Measurements from ENCODE around the gene SNED1.

SNED1 gene

DNA sequence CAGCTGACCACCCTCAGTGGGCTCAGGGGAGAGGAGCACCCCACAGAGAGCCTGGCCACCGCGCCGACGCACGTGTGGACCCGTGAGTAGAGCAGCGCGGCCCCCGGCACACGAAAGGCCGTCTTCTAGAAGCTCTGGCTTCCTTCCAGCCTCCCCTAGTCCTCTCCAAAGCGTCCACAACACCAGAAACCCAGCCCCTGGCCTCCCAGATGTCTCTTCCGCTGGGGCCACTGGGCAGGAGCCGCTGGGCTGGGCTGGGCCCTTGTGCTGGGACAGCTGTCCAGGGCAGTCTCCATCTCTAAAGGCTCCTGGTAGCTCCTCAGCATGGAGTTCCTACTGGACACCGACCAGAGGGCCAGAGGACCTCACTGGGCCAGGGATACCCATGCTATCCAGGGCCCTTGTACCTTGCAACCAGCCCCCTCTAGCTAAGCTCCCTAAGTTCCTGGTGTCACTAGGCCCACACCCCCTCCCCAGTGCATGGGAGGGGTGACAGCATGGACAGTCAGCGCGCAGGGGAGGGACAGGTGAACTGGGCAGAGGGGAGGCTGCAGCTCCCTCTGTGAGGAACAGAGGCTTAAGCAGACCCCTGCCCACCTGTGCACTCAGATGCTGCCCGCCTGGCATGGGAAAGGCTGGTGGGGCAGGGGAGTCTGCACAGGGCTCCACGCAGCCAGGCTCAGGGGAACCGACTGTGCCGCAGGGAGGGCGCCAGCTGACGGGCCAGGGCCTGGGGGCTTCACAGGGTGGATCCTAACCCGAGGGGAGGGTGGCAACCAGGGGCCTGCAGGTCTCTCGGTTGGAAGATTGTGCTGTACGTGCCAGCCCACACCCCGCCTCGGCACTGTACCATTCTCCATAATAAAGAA is 70.8 kb downstream of the SNED1 start:
- no peak for DNase-seq

DNA sequence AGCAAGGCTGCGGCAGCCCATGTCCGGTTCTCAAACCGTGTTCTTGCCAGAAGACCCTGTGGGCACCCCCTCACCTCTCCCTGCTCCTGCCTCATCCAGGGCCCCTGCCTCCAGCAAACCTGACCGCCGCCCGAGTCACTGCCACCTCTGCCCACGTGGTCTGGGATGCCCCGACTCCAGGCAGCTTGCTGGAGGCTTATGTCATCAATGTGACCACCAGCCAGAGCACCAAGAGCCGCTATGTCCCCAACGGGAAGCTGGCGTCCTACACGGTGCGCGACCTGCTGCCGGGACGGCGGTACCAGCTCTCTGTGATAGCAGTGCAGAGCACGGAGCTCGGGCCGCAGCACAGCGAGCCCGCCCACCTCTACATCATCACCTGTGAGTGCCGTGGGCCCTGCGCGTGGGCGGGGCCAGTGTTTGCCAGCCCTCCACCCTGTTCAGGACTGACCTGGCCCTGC is 71.4 kb downstream of the SNED1 start:
- DNase-seq = no peak

- no peak for DNase-seq
Measured at GRCh38 chr2:241070361-241070760, 71.9 kb downstream of the SNED1 start.

DNA sequence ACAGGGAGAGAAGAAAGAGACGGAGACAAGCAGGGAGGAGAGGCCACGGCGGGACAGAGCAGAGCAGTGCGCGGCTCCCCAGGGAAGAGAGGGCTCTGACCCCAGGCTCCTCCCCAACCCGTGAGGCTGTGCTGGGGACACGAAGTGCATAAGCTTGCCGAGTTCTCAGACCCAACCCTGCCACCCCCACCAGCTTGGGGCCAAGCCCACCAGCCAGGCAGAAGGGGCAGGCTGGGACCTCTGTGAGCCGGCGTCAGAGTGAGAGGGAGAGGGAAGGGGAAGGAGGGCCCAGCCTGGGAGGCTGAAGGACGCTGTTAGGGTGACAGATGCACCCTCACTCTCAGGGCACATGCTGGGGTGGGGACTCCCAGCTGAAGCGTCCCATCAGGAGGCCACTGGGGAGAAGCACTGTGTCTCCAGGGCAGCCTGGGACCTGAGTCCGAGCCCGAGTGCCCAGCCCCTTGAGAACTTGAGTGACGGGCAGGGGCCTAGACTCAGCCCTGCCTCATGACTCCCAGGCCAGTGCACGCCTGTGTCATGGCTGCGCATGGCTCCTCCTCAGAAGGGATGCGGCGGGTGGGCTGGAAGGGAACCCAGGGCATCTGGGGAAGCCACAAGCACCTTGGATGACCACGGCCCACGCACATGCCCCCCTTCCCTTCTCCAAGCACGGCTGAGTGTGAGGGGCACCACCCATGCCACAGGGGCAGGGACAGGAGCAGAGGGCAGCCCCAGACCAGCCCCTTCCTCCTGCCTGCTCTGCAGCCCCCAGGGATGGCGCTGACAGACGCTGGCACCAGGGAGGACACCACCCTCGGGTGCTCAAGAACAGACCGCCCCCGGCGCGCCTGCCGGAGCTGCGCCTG is 72.6 kb downstream of the SNED1 start:
- no peak for DNase-seq

DNA sequence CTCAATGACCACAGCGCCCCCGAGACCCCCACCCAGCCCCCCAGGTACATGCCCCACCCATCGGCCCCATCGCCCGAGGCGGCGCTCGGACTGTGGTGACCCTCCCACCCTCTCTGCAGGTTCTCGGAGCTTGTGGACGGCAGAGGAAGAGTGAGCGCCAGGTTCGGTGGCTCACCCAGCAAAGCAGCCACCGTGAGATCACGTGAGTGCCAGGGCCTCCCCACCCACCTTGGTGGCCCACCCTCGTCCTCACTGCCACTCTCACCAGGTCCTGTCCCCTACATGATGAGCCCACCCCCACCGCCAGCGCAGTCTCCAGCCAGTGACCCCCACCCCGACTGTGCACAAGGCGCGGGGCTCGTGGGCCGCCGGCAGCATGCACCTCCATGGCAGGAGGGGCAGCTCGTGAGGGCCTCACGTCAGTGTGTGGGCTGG is 73.3 kb downstream of the SNED1 start:
- no peak for DNase-seq

DNA sequence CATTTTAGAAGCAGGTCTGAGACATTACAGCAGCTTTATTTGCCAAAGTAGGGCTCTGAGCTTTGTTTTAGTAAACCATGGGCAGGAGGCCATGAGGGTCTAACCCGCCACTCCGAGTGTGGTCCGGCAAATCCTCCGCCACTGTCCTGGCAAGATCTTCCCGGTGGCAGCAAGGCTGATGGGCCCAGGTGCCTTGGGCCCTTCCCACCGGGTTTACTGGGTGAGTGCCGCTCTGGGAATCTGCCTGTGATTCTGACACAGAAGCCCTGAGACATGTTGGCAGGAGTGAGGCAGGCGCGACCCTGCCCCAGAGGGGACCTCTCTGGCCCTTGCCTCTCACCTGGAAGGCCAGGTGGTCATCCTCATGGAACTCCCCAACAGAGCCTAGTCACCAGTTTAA is 73.7 kb downstream of the SNED1 start:
- no peak for DNase-seq

DNA sequence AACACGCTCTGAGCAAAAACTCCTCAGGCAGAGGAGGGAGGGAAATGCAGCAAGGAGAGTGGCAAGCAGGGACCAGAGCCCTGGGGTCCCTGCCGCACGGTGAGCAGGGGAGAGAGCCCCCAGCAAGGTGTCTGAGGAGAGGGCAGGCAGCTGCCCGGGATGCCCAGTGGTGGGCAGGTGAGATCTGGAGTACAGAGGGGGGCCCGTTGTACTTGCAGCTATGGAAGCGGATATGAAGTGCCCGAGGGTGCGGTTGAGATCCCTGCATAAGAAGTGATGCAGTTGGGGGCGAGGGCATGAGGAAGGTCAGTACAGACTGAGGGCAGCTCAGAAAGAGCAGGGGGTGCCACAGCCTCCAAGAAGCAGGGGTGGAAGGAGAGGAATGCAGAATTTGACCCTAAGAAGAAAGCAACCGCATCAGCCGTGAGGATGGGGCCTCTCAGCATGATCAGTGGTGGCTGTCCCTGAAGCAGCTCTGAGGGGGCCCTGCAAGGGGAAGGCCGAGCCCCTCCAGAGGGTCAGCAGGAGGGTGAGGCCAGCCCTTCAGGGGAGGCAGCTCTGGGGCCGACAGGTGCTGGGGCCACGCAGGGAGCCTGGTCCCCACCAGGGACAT is 74.2 kb downstream of the SNED1 start:
- DNase-seq = no peak

DNA sequence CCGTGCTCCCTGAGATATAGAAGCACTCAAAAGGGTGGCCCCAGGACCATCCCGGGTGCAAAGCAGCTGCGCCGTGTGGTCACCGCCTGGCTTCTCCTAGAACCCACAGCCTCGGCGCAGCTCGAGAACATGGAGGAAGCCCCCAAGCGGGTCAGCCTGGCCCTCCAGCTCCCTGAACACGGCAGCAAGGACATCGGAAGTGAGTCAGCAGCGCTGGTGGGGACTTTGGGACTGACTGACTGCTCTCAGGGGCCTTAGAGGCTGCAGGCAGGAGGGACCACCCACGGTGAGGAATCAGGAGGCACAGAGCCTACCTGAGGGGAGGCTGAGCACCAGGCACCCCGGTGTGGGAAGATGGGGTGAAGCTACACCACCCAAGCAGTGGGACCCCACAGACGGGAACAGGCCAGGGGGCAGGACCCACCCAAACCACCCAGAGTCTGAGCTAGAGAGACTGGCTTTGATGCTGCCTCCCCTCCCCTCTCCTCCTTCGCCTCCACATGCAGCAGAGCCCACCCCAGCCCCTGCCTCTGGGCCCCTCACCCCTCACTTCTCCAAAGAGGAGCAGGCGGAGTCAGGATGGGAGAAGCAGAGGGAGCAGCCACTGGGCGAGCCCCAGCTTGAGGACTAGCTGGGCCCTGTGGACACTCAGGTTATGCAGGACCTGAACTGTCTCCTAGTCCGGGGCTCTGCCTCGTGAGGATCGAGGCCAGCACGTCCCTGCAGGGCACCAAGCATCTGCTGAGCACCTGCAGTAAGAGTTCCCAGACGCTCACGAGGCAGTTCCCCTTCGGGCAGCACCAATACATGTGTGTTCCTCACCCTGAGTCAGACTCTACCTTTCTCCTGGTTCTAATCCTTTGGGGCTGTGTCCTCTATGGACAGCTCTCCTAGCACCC is 75.0 kb downstream of the SNED1 start:
- no peak for DNase-seq

GRCh38 chr2:241074065-241074818 is 75.8 kb downstream of the SNED1 start:
- DNase-seq = no peak

DNA sequence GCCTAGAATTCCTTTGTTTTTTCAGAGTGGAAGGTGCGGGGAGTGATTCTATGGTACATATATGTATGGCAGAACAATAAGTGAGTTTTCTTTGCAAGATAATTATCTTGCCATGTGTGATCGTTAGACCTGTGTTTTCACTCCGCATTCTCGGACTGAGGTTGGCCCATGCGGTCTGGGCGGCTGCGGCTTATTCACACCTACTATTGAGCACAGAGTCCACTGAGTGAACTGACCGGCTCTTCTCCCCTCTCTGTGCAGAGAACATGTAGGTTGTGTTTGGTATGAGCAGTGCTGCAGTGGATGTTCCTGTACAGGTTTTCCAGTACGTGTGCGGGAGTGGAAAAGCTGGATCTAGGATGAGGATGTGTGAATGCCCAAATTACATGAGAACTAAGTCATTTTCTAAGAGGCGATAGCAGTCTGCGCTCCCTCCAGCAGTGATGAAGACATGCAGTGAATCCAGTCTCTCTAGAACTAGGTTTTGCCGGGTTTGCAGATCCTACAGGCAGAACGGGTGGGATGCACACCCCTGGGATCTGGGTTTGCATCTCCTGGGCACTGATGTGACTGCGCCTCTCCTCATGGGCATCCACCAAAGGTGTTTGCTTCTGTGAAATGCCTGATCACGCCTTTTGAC is 76.6 kb downstream of the SNED1 start:
- DNase-seq = no peak

DNA sequence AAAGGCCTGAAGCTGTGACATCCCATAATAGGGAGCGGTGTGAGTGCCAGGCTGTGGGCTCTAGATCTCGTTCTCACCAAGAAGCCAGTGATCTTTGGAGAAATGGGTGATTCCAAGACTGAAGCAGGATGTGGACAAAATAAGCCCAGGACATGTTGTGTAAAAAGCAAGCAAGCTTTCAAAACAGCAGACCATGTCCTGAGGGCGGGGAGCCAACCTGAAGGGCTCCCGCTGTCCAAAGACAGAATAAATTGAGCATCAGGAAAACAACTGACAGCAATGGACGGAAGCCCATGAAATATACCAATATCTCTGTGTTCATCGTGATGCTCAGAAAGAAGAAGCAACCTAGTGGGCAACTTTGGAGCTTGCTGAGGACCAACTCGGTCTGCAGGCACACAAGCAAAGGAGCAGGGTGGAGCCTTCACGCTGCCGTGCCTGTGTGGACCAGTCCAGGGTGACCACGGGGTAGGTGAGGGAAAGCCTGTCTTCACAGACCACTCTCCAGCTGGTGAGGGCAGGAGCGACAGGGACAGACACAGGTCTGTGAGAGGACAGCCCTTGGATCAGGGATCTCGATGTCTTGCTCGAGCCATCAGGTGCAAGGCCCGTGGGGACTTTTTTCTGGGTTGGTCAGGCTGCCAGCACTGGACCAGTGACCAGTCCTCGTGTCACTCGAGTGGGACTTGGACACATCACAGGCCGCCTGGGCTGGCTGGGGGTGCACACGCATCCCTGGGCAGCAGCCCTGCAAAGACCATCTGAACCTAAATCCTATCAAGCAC is 82.2 kb downstream of the SNED1 start:
- DNase-seq = no peak

DNA sequence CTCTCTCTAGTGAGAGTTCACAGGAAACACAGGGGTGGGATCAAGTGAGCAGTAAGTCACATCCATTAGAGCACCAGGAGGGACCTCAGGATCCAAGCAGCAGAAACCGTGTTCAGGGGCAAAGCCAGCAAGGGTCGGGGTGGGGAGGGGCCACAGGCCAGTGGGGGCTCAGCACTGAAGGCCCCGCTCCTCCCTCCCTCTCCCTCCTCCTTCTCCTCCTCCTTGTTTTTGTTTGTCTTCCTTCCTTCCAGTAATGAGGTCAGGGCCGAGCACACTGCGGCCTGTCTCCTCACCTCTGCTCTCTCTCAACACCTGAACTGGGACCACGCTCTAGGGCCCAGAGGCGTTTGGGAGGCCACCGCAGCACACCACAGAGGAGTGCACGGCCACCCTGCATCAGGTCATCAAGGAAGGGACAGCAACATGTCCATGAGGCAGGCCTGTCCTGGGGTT is 82.8 kb downstream of the SNED1 start:
- DNase-seq = no peak

GRCh38 chr2:241081643-241082340 is 83.4 kb downstream of the SNED1 start:
- no peak for DNase-seq

DNA sequence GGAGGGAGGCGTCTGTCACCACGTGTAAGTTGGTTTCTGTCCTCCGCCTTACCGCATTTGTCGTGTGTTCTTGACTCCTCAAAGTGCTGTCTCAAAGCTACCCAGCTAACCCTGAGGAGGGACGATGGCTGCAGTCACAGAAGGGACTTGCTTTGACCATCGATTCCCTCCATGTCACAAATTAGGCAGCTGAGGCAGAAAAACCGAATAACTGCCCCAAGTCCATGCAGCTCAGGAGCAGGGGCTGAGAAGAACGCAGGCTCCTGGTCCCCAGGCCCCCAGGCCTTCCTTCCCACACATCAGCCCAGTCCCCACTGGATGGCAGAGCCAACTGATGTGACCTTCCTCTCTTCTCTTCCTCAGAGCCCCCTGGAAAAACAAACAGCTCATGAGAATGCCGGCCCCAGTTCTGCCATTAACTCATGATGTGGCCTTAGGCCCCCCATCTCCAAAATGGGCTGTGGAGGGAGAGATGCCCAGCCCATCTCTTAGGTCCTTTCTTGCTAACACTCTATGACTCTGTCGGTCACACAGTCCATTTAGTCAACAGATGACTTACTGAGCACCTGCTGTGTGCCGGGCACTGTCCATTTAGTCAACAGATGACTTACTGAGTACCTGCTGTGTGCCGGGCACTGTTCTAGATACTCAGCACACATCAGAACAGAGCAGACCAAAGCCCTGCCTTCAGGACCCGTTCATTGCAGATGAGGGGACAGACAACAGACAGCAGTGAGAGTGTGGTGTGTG is 84.1 kb downstream of the SNED1 start:
- DNase-seq = no peak

- no peak for DNase-seq
Measured at GRCh38 chr2:241083091-241083415, 84.6 kb downstream of the SNED1 start.

DNA sequence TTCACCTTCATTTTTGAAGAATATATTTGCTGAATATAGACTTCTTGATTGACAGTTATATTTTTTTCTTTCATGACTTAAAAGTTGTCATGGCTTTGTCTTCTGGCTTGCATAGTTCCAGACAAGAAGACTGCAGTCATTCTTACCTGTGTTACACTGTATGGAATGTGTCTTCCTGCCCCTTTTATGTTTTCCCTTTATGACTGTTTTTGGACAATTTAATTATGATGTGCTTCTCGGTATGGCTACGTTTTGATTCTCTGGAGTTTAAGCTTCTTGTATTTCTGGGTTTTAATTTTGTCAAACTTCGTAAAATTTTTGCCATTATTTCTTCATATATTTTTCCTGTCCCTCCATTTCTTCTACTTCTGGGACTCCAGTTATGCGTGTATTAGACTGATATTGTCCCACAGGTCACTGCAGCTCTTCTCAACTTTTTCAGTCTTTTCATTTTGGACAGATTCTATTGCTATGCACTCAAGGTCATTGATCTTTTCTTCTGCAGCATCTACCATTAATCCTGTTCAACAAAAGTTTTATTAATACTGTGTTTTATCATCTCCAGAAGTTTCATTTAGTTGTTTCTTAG is 86.5 kb downstream of the SNED1 start:
- no peak for DNase-seq

DNA sequence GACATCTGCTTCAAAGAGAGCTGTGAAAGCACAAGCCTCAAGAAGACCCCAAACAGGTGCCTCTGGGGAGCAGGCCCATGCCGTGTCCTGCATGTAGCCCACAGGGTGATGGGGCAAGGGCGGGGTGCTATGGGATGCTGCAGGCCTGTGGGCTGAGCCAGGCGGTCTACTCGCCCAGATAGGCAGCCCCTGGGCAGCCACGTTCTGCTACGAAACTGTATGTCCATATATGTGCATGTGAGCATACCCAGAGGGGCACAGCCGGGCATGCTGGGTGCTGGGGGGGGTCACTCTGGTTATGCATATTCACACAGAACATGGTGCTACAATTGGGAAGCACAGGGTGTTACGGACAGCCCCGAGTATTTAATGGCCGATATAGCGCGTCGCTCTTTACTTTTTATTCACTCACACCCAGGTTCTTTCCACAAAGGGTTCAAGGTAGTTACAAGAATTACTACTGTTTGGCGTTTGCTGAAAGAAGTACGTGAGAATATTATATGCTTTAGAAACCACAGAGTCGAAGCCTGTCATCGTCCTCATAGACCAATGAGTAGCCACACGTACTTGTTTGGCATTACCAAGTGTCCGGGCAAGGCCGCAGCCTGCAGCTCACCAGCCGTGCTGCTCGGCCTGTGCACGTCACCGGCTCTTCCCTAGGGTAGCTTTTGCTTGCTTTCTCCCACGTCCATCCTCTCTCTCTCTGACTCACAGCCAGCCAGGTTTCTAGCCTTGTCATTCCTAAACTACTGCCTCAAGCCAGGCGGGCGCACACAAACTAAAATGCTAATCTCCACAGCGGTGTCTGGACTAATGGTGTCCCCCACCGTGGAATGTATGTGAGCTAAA is 89.2 kb downstream of the SNED1 start:
- no peak for DNase-seq

GRCh38 chr2:241088376-241088775 is 90.0 kb downstream of the SNED1 start:
- no peak for DNase-seq

Measured in OCI-M1 (cell line).